ENCODE results near the gene GALNTL6. TPM values are rescaled to one million over a fixed set of nuclear protein-coding genes. Genes with fewer than 3 reads are reported as not detected.

The GALNTL6 gene
- total RNA-seq = not detected

DNA sequence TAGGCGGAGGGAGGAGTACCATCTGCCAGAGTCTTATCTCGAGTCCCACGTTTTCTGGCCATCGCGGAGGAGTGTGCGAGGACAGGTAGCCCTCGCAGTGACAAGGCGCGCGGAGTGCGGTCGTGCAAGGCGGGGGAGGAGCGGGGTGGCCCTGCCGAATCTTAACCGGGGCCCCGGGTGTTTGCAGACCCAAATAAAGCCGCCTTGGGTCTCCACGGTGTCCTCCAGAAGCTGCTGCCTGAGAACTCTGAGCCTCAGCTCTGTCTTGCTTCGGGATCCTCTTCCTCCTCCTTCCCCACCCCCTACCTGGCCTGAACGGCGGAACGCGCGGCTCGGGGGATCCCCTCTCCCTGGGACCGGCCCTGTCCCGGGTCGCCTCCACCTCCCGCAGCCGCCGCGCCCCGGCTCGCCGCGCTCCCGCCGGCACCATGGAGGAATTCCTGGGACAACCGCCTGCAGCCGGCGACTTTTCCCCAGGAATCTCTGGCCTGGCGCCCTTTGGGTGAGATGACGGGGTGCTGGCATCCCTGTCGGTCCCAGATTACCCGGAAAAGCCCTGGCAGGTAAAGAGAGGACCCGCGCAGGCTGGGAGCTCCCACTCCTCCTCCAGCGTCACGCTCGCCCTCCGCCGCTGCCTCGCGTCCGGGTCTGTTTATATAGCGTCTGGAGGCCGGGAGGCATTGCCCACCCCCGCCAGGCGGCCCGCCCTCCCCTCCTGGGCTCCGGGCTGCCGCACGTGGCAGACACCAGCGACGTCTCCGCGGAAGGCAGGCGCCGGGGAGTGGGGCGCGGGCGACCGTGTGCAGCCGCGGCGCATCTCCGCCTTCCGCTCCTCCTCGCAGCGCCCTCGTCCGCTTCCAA is at the start of gene GALNTL6:
TSS of gene GALNTL6 (plus strand) at position 740 of the 861 bp plus-strand sequence.
- peaks cover 2% of the 10 kb centered on the region for H3K4me1 Mint-ChIP-seq (ENCODE audit: low read depth)
- H3K27me3 Mint-ChIP-seq (ENCODE audit: low read depth) = peaks cover 18% of the 10 kb centered on the region
- H3K36me3 Mint-ChIP-seq (ENCODE audit: insufficient read depth) = no peaks in the 10 kb centered on the region
- ATAC-seq = peak in 1 of 2 donors; percentile 27
- H3K9me3 Mint-ChIP-seq = peaks cover 4% of the 10 kb centered on the region
- peak within 1 kb of the TSS; percentile 8 for H3K4me3 Mint-ChIP-seq
- DNase-seq = no peak

DNA sequence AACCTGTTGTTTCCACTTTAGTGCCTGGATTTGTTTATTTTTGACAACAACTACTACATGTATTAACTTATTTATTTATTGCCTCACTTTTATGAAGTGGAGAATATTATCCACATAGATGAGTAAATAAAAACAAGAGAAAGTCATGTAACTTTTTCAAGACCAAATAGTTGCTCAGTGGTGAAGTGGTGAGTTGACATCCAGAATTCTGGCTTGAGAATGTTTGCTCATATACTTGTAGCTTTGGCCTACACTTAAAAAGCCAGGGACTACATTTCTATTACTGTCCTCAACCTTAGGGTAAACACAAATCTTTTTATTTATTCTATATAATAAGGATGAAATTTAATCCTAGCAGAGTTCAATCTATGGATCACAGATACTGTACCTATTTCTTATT is 47.7 kb upstream of the GALNTL6 start:
- Mint-ChIP-seq H3K27me3 (ENCODE audit: low read depth) (no peaks in the 10 kb centered on the region), H3K4me1 (ENCODE audit: low read depth) (no peaks in the 10 kb centered on the region), H3K36me3 (ENCODE audit: insufficient read depth) (no peaks in the 10 kb centered on the region), H3K9me3 (peaks cover 5% of the 10 kb centered on the region), H3K4me3 (no peak overlapping the region)
- ATAC-seq (no peak), DNase-seq (no peak)

DNA sequence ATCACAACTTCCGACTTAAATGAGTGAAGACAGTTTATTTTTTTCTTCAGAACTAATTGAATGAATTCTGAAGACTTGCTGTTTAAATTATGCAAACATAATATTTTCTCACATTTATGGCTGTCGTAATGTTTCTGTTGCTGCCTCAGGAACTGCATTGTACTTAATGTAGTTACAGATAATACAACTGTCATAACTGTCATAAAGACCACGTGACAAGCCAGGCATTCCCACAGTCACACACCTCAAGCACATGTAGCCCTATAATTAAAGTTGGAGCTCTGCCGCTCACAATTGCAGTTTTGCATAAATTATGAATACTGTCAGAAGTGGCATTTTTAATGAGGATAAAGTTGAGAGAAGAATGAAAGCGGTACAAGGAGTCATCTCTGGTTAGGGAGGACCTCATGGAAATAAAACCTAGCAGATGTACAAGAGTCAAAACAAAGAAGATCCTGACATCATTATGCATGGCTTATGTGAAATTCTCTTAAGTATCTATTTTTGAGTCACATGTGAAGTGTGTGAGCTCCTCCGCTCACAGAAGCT is 38.5 kb upstream of the GALNTL6 start:
- ATAC-seq (no peak), DNase-seq (no peak)
- Mint-ChIP-seq H3K36me3 (ENCODE audit: insufficient read depth) (no peaks in the 10 kb centered on the region), H3K4me3 (no peak overlapping the region), H3K27me3 (ENCODE audit: low read depth) (no peaks in the 10 kb centered on the region), H3K4me1 (ENCODE audit: low read depth) (no peaks in the 10 kb centered on the region), H3K9me3 (peaks cover 13% of the 10 kb centered on the region)

DNA sequence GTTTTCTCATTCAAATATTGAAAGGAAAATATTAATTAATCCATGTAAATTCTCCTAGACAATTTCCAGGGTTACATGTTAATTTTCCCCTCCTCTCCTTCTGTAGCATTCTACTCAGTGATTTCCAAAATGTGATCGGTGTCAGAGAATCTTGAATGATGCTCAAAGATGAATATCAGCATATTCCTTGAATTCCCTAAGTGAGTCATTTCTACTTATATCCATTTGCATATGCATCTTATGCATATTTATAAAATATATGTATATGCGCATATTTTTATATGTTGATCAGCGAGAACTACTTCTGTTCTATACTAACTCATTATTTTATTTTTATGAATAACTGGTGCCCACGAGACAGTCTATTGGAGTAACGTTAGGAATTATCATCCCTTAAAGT is 33.9 kb upstream of the GALNTL6 start:
- Mint-ChIP-seq H3K4me1 (ENCODE audit: low read depth) (no peaks in the 10 kb centered on the region), H3K9me3 (peaks cover 23% of the 10 kb centered on the region), H3K4me3 (no peak overlapping the region), H3K27me3 (ENCODE audit: low read depth) (no peaks in the 10 kb centered on the region), H3K36me3 (ENCODE audit: insufficient read depth) (no peaks in the 10 kb centered on the region)
- DNase-seq (no peak), ATAC-seq (no peak)

DNA sequence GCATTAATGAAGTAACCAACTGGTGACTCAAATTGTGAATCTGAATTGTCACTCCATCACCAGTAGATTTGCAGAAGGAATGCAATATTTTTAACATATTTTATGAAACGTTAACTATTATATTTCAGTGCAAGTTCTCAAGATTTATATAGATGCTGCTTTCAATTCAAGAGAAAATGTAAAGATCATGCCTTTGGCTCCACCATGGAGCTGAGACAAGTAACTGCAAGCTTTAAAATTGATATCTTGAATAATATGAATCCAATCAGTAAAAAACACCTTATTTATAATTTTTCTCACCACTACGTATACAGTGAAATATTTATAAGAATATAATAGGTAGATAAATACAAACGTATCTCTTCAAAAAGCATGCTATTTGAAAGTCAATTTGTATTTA is 27.8 kb upstream of the GALNTL6 start:
- no peaks in the 10 kb centered on the region for H3K27me3 Mint-ChIP-seq (ENCODE audit: low read depth)
- H3K9me3 Mint-ChIP-seq = peaks cover 17% of the 10 kb centered on the region
- ATAC-seq = no peak
- H3K4me3 Mint-ChIP-seq = no peak overlapping the region
- H3K36me3 Mint-ChIP-seq (ENCODE audit: insufficient read depth) = no peaks in the 10 kb centered on the region
- no peak for DNase-seq
- H3K4me1 Mint-ChIP-seq (ENCODE audit: low read depth) = no peaks in the 10 kb centered on the region

DNA sequence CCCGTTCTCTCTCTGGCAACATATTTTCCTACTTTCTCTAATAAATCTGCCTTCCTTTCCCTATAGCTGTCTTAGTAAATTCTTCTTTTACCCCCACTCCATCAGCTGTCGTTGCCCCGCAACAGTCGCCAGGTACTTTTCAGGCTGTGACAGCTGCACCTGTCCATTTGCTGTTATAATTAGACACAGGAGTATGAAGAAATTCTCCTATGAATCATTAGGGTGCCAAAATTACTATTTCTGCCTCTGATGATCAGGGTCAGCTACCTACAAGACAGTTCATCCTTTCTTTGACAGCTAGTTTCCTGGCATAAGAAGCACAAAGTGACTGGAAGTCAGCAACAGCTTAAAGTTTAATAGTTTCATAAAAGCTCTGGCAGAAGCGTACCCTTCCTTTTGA is 19.5 kb upstream of the GALNTL6 start:
- DNase-seq = no peak
- Mint-ChIP-seq H3K4me3 (no peak overlapping the region), H3K27me3 (ENCODE audit: low read depth) (no peaks in the 10 kb centered on the region), H3K4me1 (ENCODE audit: low read depth) (no peaks in the 10 kb centered on the region), H3K9me3 (peaks cover 3% of the 10 kb centered on the region), H3K36me3 (ENCODE audit: insufficient read depth) (no peaks in the 10 kb centered on the region)
- ATAC-seq = no peak

DNA sequence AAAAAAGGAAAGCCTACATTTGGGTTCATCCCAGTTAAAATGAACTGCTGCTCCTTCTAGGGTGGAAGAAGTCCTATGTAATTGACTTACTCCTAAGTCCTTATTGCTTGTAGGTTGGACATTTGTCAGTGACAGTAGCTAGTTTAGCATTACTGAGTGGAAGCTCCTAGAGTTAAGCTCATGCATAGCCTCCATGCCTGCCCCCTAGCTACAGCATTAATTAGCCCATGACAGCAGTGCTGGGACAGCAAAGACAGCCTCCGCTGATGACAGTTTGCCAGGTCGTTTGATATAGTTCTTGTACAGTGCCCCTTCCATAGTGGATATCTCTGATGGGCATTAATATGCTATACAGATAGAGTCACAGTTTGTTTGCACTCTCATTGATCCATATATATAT is 18.7 kb upstream of the GALNTL6 start:
- no peak for ATAC-seq
- Mint-ChIP-seq H3K4me3 (no peak overlapping the region), H3K27me3 (ENCODE audit: low read depth) (no peaks in the 10 kb centered on the region)

DNA sequence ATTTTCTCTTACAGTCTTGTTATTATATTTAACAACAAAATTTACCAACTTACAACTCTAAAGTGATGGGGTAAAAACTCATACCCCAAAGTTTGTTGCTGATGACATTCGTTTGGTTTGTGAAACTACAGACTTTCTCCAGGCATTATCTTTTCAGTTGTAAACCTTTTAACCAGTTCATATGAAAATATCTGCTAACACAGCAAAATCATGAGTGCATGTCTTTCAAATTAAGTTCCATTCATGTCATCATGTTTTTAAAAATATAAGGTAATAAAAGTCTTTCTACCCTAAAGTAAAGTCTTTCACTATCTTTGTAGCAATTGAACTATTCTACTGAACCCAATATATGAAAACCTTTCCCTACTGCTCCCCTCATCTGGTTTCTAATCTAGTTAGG is 3.4 kb upstream of the GALNTL6 start:
- Mint-ChIP-seq H3K4me1 (ENCODE audit: low read depth) (peaks cover 2% of the 10 kb centered on the region), H3K27me3 (ENCODE audit: low read depth) (peaks cover 17% of the 10 kb centered on the region), H3K36me3 (ENCODE audit: insufficient read depth) (no peaks in the 10 kb centered on the region), H3K9me3 (peaks cover 8% of the 10 kb centered on the region), H3K4me3 (no peak overlapping the region)
- ATAC-seq (no peak), DNase-seq (no peak)

More for the DNA sequence above, 18.7 kb upstream of the GALNTL6 start:
- no peaks in the 10 kb centered on the region for H3K36me3 Mint-ChIP-seq (ENCODE audit: insufficient read depth)
- H3K4me1 Mint-ChIP-seq (ENCODE audit: low read depth) = no peaks in the 10 kb centered on the region
- no peaks in the 10 kb centered on the region for H3K9me3 Mint-ChIP-seq
- no peak for DNase-seq

DNA sequence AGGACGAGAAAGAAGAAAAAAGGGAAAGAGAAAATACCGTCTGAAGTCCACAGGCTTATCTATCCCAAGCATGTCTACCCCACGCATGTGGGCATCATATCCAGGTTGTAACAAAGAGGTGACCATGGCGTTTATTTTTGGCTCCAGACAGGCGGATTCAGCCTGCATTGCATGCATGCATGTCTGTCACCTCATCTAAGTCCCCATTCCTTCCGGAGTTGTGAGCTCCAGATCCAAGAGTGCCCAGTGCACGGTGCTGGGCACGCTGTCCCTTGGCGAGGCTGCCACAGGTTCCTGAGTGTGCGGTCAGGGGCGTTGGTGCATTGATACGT is 905 bp upstream of the GALNTL6 start:
- Mint-ChIP-seq H3K4me1 (ENCODE audit: low read depth) (peaks cover 2% of the 10 kb centered on the region), H3K36me3 (ENCODE audit: insufficient read depth) (no peaks in the 10 kb centered on the region), H3K4me3 (no peak overlapping the region), H3K9me3 (peaks cover 4% of the 10 kb centered on the region), H3K27me3 (ENCODE audit: low read depth) (peaks cover 18% of the 10 kb centered on the region)
- DNase-seq (no peak), ATAC-seq (peak in 1 of 2 donors; percentile 18)

DNA sequence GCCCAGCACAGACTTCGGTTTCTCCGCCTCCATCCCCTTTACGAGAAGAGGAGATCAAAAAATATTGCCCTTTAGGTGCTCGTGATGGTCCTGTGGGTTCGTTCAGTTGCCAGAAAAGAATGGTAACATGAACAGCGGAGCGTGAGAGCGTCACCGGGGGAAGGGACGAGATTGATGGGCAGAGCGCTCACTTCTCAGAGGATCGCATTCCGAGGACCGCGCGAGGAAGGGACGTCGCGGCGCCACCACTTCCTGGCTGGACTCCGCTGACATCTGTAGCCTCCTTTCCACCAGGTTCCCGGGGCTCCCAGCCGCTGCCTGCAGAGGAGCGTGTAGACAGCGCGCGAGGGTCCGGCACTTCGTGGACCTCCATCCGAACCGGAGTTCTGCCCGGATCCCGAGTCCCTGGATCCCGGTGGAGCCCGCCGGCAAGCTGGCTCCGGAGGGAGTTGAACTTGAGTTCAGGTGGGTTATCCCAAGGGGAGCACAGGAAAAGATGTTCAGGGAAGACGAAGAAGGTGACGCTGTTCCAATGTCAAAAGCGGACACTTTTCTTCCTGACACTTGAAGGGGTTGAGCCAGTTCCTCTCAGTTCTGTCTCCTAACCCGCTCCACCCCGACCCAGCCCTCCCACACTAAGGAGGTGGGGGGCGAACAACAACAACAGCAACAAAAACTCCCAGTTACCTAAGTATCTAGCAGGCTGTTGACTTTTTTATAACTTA is 484 bp downstream of the GALNTL6 start:
- H3K4me3 Mint-ChIP-seq = peak overlapping the region; percentile 8
- H3K4me1 Mint-ChIP-seq (ENCODE audit: low read depth) = peaks cover 2% of the 10 kb centered on the region
- ATAC-seq (no peak), DNase-seq (no peak)
- no peaks in the 10 kb centered on the region for H3K36me3 Mint-ChIP-seq (ENCODE audit: insufficient read depth)
- peaks cover 4% of the 10 kb centered on the region for H3K9me3 Mint-ChIP-seq
- H3K27me3 Mint-ChIP-seq (ENCODE audit: low read depth) = peaks cover 18% of the 10 kb centered on the region

DNA sequence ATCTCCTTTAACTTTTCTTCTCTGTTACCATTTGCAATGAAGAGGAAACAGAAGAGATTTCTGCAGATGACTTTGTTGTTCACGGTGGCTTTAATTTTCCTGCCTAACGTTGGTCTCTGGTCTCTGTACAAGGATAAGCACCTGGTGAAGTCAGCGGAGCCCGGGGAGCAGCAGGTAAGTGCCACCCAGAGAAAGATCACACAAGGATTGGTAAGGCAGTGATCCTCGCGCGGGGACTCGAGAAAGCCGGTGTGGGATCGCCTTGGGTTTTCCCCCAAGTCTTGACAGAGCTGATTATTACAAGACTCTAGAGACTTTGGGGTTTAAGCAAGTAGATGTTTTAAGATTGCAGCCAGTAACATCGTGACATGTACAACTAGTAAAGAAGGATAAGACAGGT is 1.3 kb downstream of the GALNTL6 start:
- ATAC-seq (no peak), DNase-seq (no peak)
- Mint-ChIP-seq H3K4me1 (ENCODE audit: low read depth) (peaks cover 2% of the 10 kb centered on the region), H3K4me3 (no peak overlapping the region), H3K9me3 (peaks cover 4% of the 10 kb centered on the region), H3K27me3 (ENCODE audit: low read depth) (peaks cover 18% of the 10 kb centered on the region), H3K36me3 (ENCODE audit: insufficient read depth) (no peaks in the 10 kb centered on the region)

DNA sequence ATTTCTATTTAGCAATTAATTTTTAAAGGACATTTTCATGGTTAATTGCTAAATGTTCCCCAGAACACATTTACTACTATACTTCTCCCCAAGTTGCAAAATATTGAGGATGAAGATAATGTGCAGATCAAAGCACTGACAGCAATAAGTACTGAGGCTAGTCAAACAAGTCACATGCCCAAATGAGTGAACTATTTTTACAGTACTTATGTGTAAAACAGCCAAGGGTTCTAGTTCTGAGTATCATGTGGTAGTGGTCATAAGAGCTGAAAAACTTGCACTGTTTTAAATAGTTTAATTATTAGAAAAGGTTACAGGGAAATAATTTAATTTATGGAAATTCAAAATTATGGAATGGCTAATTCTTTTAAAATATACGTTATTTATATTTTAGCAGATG is 3.8 kb downstream of the GALNTL6 start:
- no peak for ATAC-seq
- Mint-ChIP-seq H3K4me1 (ENCODE audit: low read depth) (peaks cover 2% of the 10 kb centered on the region), H3K36me3 (ENCODE audit: insufficient read depth) (no peaks in the 10 kb centered on the region), H3K9me3 (peaks cover 4% of the 10 kb centered on the region), H3K27me3 (ENCODE audit: low read depth) (peaks cover 18% of the 10 kb centered on the region), H3K4me3 (no peak overlapping the region)
- no peak for DNase-seq

DNA sequence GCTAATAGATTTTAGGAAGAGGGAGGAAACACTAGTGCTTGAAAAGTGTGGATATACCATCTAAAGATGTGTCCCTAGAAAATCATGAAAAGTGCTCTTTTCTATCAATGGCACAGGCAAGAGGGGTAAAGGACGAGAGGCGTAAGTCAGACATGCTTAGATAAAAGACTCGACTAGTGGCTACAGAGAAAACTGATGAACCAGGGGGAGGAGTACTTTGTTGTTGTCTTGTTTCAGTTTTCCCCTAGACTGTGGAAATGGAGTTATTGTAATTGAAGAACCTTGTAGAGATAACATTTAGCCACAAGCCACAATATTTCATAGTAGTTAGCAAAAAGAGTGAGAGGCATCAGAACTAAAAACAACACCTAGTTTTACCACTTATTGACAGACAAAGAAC is 21.4 kb downstream of the GALNTL6 start:
- DNase-seq = no peak
- Mint-ChIP-seq H3K9me3 (peaks cover 9% of the 10 kb centered on the region), H3K36me3 (ENCODE audit: insufficient read depth) (no peaks in the 10 kb centered on the region), H3K4me1 (ENCODE audit: low read depth) (no peaks in the 10 kb centered on the region), H3K27me3 (ENCODE audit: low read depth) (no peaks in the 10 kb centered on the region), H3K4me3 (no peak overlapping the region)
- ATAC-seq = no peak

DNA sequence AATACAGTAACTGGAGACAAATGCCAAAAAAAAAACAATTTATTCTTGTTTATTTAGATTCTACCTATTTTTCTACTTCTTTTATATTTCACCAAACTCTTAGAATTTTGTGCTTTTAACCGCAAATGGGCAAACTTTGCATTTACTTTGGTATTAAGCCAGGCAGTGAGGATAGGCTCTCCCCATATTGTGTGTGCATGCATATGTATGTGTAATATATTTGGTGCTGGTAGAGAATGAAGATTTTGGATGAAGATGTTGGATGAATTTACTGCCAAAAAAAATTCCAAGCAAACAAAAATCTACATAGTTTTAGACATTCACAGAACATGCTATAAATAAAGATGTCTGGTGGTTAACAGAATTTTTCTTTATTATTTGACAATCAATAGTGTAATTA is 30.3 kb downstream of the GALNTL6 start:
- DNase-seq = no peak
- Mint-ChIP-seq H3K4me1 (ENCODE audit: low read depth) (no peaks in the 10 kb centered on the region), H3K9me3 (peaks cover 6% of the 10 kb centered on the region), H3K27me3 (ENCODE audit: low read depth) (no peaks in the 10 kb centered on the region), H3K36me3 (ENCODE audit: insufficient read depth) (no peaks in the 10 kb centered on the region), H3K4me3 (no peak overlapping the region)
- no peak for ATAC-seq

DNA sequence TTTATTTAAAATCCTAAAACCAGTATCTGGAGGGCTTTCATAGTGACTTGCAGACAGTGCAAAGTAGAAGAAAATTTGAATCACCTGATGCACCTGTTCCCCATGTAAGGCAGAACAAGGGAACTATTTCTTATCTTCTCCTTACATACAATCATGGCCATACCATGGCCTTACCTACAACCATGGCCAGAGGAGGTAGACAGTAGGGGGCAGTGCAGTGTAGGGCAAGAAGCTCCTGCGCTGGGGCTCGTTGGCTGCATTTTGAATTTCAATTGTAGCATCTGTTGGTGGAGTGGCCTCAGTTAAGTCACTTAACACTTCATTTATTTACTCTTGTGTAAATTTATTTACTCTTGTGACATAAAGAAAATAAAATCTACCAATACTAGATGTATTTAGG is 33.0 kb downstream of the GALNTL6 start:
- H3K9me3 Mint-ChIP-seq = peaks cover 6% of the 10 kb centered on the region
- no peaks in the 10 kb centered on the region for H3K36me3 Mint-ChIP-seq (ENCODE audit: insufficient read depth)
- no peaks in the 10 kb centered on the region for H3K27me3 Mint-ChIP-seq (ENCODE audit: low read depth)
- ATAC-seq (no peak), DNase-seq (no peak)
- no peaks in the 10 kb centered on the region for H3K4me1 Mint-ChIP-seq (ENCODE audit: low read depth)
- H3K4me3 Mint-ChIP-seq = no peak overlapping the region

Measured in activated T-cell treated with anti-CD3 and anti-CD28 coated beads, Interleukin-2, amount 50 U/mL, for 4 hours (primary cell).